ENCODE data around the gene CEP192.

The CEP192 gene

DNA sequence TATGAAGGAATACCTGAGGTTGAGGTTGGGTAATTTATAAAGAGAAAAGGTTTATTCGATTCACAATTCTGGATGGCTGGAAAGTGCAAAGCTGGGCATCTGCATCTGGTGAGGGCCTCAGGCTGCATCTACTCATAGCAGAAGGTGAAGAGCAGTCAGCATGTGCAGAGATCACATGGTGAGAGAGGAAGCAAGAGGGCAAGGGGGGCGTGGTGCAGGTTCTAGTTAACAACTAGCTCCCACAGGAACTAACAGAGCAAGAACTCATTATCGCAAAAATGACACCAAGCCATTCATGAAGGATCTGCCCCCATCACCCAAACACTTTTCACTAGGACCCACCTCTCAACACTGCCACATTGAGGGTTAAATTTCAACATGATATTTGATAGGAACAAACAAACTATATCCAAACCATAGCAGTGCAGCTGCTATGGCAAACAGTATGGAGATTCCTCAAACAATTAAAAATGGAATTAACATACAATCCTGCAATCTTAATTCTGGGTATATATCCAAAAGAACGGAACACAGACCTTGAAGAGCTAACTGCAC, 154.6 kb downstream of the CEP192 start:
- H3K36me3 ChIP-seq (ENCODE audit: insufficient read depth, low read length) = no peaks in the 10 kb centered on the region
- H3K27me3 ChIP-seq (ENCODE audit: insufficient read depth, low read length) = no peaks in the 10 kb centered on the region
- no peak overlapping the region for H3K9ac ChIP-seq (ENCODE audit: low read depth, low read length)
- no peaks in the 10 kb centered on the region for H3K4me1 ChIP-seq (ENCODE audit: insufficient read depth, low read length)
- 88% methylated on average over 4 of the region's 4 CpGs for WGBS
- no peak overlapping the region for H3K27ac ChIP-seq (ENCODE audit: low read depth, low read length)
- 0 out of 2 replicates have a peak, but pooled peaks cover 4% of the 10 kb centered on the region for H3K9me3 ChIP-seq (ENCODE audit: insufficient read depth, low read depth, low read length)
- H3K4me3 ChIP-seq (ENCODE audit: low read length) = no peak overlapping the region

DNA sequence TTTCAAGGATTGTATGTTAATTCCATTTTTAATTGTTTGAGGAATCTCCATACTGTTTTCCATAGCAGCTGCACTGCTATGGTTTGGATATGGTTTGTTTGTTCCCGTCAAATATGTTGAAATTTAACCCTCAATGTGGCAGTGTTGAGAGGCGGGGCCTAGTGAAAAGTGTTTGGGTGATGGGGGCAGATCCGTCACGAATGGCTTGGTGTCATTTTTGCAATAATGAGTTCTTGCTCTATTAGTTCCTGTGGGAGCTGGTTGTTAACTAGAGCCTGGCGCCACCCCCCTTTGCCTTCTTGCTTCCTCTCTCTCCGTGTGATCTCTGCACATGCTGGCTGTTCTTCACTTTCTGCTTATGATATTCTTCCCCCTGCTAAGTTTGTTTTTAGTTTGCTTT, 156.0 kb downstream of the CEP192 start:
- Histone ChIP-seq H3K27ac (ENCODE audit: low read depth, low read length) (no peak overlapping the region), H3K36me3 (ENCODE audit: insufficient read depth, low read length) (no peaks in the 10 kb centered on the region), H3K27me3 (ENCODE audit: insufficient read depth, low read length) (no peaks in the 10 kb centered on the region), H3K4me1 (ENCODE audit: insufficient read depth, low read length) (no peaks in the 10 kb centered on the region), H3K4me3 (ENCODE audit: low read length) (no peak overlapping the region), H3K9ac (ENCODE audit: low read depth, low read length) (no peak overlapping the region), H3K9me3 (ENCODE audit: insufficient read depth, low read depth, low read length) (0 out of 2 replicates have a peak, but pooled peaks cover 4% of the 10 kb centered on the region)
- 72% methylated on average over 6 of the region's 6 CpGs for WGBS

DNA sequence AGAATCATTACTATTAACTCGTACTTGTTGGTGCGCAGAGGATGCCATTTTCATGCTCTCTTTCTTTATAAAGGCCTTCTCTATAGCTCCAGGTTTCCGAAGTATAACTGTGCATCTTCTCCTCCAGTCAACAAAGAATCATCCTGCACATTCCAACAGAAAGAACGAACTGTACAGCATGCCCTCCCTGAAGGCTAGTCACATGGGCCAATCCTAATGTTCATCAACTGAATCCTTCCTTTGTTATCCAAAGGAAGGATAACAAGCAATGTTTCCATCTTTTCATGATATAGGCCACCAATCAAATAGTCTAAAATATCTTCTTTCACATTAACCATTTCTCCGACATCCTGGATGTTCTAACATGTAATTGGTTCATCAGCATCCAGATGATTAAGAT, 160.5 kb downstream of the CEP192 start:
- Histone ChIP-seq H3K27ac (ENCODE audit: low read depth, low read length) (no peak overlapping the region), H3K4me1 (ENCODE audit: insufficient read depth, low read length) (no peaks in the 10 kb centered on the region), H3K9ac (ENCODE audit: low read depth, low read length) (no peak overlapping the region), H3K4me3 (ENCODE audit: low read length) (no peak overlapping the region), H3K27me3 (ENCODE audit: insufficient read depth, low read length) (no peaks in the 10 kb centered on the region), H3K9me3 (ENCODE audit: insufficient read depth, low read depth, low read length) (no peaks in the 10 kb centered on the region; the same call in 1 of the 2 replicates), H3K36me3 (ENCODE audit: insufficient read depth, low read length) (no peaks in the 10 kb centered on the region)
- 93% methylated on average over 5 of the region's 5 CpGs for WGBS

DNA sequence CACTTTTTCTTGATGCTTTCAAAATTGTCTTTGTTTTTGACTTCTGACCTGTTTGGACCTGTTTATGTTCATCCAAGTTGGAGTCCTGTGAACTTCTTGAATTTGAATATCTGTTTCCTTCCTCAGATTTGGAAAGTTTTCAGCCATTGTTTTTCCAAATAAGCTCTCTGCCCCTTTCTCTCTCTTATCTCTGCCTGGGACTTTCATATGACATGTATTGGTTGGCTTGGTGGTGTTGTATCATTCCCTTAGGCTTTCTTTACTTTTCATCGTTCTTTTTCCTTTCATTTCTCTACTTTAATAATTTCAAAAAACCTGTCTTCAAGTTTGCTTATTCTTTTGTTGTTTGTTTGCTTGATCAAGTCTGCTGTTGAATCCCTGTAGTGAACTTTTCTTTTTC, 167.3 kb downstream of the CEP192 start:
- no CpG with 5 or more reads among the region's 1 CpG for WGBS
- no peak overlapping the region for H3K27ac ChIP-seq (ENCODE audit: low read depth, low read length)

DNA sequence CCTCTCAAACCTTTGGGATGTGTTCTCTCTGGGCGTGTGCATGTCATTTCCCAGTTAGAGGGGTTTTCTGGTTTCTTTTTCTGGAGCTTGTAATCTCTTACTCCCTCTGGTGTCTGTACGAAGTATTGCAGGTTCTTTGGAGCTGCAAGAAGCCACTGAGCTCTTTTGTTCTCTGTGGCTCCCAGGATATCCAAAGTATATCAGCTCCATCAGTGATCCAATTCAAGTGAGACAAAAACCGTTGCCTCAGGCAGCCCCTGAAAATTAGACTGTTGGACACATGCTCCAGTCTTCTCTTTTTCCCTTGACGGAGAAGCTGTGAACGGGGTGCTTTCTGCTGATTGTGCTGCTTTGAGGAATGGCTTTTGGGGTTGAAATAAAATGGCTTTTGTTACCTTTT, 168.4 kb downstream of the CEP192 start:
- Histone ChIP-seq H3K36me3 (ENCODE audit: insufficient read depth, low read length) (no peaks in the 10 kb centered on the region), H3K27me3 (ENCODE audit: insufficient read depth, low read length) (no peaks in the 10 kb centered on the region), H3K9me3 (ENCODE audit: insufficient read depth, low read depth, low read length) (peaks cover 12% of the 10 kb centered on the region), H3K27ac (ENCODE audit: low read depth, low read length) (no peak overlapping the region), H3K4me1 (ENCODE audit: insufficient read depth, low read length) (no peaks in the 10 kb centered on the region), H3K4me3 (ENCODE audit: low read length) (no peak overlapping the region), H3K9ac (ENCODE audit: low read depth, low read length) (no peak overlapping the region)
- WGBS = 43% methylated on average over 5 of the region's 5 CpGs

More for the DNA sequence above, 167.3 kb downstream of the CEP192 start:
- no peaks in the 10 kb centered on the region for H3K27me3 ChIP-seq (ENCODE audit: insufficient read depth, low read length)
- no peak overlapping the region for H3K9ac ChIP-seq (ENCODE audit: low read depth, low read length)
- H3K36me3 ChIP-seq (ENCODE audit: insufficient read depth, low read length) = no peaks in the 10 kb centered on the region
- no peaks in the 10 kb centered on the region for H3K4me1 ChIP-seq (ENCODE audit: insufficient read depth, low read length)
- no peak overlapping the region for H3K4me3 ChIP-seq (ENCODE audit: low read length)
- peaks cover 12% of the 10 kb centered on the region for H3K9me3 ChIP-seq (ENCODE audit: insufficient read depth, low read depth, low read length)

DNA sequence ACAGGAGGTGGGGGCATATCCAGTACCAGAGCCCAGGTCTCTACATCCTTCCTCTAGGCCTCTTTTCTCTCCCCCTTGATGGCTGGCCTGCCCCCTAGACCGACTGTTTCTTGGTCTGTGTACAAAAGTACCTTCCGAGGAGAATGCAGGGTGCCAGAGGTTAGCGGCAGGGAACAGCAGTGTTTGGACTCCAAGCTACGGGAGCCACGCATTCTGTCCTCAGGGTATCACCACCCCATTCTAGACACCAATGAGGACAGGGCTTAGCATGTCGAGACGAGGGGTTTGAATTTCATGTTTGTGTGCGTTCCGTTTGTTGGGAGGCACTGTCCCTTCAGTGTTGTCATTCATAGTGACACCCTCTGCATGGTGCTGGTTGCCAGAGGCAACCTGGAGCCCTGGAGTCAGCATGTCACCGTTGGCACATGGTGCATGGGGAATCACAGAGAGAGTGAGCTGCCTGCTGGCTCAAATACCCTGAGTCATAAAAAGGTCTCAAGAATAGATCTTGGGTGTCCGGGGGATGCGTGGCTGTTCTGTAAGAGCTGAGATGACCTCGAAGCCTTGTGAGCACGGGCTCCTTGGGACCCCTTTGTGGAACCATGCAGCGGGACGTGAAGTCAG, 170.2 kb downstream of the CEP192 start:
- no peak overlapping the region for H3K9ac ChIP-seq (ENCODE audit: low read depth, low read length)

DNA sequence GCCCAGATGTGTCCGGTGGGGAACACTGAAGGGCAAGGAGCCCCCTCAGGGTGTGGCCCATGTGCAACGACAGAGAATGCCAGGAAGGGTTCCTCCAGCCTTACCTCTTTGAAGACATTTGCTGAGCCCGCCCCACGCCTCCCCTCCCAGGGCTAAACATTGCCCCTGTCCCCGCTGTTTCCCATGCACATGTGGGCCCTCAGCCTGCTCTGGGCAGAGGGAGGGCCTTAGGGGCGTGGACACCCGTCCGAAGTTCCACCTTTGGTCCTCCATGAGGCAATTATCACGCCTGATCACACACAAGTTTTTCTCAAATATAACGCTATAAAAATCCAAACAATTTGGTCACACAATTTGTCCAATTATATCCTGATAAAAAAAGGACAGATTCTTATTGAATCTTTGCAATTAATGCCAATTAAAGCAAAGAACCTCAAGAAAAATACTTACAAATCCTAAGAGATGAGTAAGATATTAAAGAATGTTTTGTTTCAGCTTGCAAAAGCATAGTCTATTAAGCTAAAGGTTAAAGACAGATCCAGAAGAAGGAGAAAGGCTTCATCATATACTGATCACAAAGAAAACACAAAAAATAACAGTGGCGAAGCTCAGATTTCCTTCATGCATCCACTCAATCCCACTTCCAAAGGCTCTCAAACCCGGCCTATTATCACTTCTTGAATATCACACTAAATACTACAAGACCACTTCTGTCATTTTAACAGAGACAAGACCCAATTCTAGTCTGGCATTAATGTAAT, 172.2 kb downstream of the CEP192 start:
- H3K9me3 ChIP-seq (ENCODE audit: insufficient read depth, low read depth, low read length) = peaks cover 5% of the 10 kb centered on the region; the same call in 1 of the 2 replicates
- WGBS = 92% methylated on average over 12 of the region's 12 CpGs
- no peak overlapping the region for H3K27ac ChIP-seq (ENCODE audit: low read depth, low read length)
- H3K27me3 ChIP-seq (ENCODE audit: insufficient read depth, low read length) = no peaks in the 10 kb centered on the region
- H3K9ac ChIP-seq (ENCODE audit: low read depth, low read length) = no peak overlapping the region
- H3K4me1 ChIP-seq (ENCODE audit: insufficient read depth, low read length) = peaks cover 13% of the 10 kb centered on the region
- no peak overlapping the region for H3K4me3 ChIP-seq (ENCODE audit: low read length)
- no peaks in the 10 kb centered on the region for H3K36me3 ChIP-seq (ENCODE audit: insufficient read depth, low read length)

More for the DNA sequence above, 170.2 kb downstream of the CEP192 start:
- Histone ChIP-seq H3K27ac (ENCODE audit: low read depth, low read length) (no peak overlapping the region), H3K9me3 (ENCODE audit: insufficient read depth, low read depth, low read length) (peaks cover 12% of the 10 kb centered on the region), H3K36me3 (ENCODE audit: insufficient read depth, low read length) (no peaks in the 10 kb centered on the region), H3K4me1 (ENCODE audit: insufficient read depth, low read length) (peaks cover 13% of the 10 kb centered on the region), H3K27me3 (ENCODE audit: insufficient read depth, low read length) (no peaks in the 10 kb centered on the region), H3K4me3 (ENCODE audit: low read length) (no peak overlapping the region)
- WGBS = 93% methylated on average over 16 of the region's 16 CpGs

DNA sequence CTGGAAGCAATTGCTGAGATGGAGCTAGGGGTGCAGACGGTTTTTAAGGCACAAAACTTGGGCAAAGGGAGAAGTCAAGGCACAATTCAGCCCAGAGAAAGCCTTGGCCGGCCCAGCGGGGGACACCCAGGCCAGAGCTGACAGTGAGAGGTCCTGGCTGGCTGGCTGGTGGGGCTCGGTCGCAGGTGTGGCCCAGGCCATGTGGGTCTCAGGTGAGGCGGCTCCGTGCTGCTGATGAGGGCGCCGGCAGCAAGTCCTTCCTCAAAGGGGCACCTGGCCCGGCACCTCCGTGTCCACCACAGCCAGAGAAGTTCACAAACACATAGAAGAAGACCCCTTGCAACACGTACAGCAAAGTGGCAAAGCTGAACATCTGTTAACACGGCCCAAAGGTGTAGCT, 173.2 kb downstream of the CEP192 start:
- H3K4me3 ChIP-seq (ENCODE audit: low read length) = no peak overlapping the region
- H3K9me3 ChIP-seq (ENCODE audit: insufficient read depth, low read depth, low read length) = no peaks in the 10 kb centered on the region
- no peak overlapping the region for H3K27ac ChIP-seq (ENCODE audit: low read depth, low read length)
- H3K9ac ChIP-seq (ENCODE audit: low read depth, low read length) = no peak overlapping the region
- no peaks in the 10 kb centered on the region for H3K27me3 ChIP-seq (ENCODE audit: insufficient read depth, low read length)
- no peaks in the 10 kb centered on the region for H3K36me3 ChIP-seq (ENCODE audit: insufficient read depth, low read length)
- peaks cover 13% of the 10 kb centered on the region for H3K4me1 ChIP-seq (ENCODE audit: insufficient read depth, low read length)
- WGBS = 94% methylated on average over 12 of the region's 13 CpGs

DNA sequence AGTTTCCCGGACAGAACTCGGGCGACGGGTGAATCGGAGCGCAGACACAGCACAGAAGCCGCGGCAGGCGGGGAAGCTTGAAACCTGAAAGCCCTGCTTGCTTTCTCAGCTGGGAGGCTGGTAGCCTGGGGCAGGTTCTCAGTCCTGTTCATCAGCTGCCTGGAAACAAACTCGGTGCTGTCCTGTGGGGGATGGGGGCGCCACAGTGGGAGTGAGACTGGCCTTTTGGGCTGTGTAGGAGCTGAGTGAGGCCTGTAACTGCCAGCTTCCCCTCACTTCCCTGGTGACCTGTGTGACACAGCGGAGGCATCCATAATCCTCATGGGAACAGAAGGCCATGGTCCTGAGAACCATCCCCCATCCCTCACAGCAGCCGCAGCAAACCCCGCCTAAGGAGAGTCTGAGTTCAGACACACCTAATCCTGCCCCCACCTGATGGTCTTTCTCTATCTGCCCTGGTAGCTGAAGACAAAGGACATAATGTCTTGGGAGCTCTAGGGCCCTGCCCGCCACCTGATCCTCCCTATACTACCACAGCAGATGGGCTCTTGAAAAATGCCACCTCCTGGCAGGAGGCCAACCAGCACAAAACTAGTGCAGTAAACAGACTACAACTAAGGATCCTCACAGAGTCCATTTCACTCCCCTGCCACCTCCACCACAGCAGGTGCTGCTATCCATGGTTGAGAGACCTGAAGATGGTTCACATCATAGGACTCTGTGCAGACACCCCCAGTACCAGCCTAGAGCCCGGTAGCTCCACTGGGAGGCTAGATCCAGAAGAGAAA, 174.7 kb downstream of the CEP192 start:
- Histone ChIP-seq H3K9ac (ENCODE audit: low read depth, low read length) (no peak overlapping the region), H3K9me3 (ENCODE audit: insufficient read depth, low read depth, low read length) (no peaks in the 10 kb centered on the region), H3K4me3 (ENCODE audit: low read length) (no peak overlapping the region), H3K4me1 (ENCODE audit: insufficient read depth, low read length) (peaks cover 13% of the 10 kb centered on the region), H3K27ac (ENCODE audit: low read depth, low read length) (no peak overlapping the region), H3K36me3 (ENCODE audit: insufficient read depth, low read length) (no peaks in the 10 kb centered on the region), H3K27me3 (ENCODE audit: insufficient read depth, low read length) (no peaks in the 10 kb centered on the region)
- WGBS = 51% methylated on average over 16 of the region's 16 CpGs

DNA sequence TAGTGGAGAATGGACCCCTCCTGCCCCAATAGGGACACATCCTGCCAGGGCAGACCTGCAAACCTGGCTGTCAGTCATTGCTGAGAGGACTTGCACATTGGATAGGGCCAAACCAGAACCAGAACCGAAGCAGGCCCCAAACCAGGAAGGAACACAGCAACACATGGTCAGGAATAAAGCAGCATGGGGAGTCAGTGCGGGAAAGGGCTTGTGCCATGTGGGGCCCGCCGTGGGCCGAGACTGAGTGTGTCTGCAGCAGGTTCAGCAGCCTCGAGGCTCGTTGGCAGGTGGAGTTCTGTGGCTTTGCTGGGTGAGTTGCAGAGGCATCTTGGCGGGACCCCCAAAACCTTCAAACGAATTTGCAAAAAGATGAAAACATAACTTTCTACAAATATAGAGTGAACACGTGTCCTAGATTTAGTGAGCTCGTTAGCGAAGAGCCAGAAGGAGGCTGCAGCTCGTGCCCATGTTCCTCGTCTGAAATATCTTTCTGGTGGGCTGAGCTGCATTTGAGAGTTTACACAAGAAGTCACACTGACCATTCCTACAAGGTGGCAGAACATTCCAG, 182.5 kb downstream of the CEP192 start:
- H3K4me3 ChIP-seq (ENCODE audit: low read length) = no peak overlapping the region
- no peak overlapping the region for H3K27ac ChIP-seq (ENCODE audit: low read depth, low read length)
- H3K27me3 ChIP-seq (ENCODE audit: insufficient read depth, low read length) = no peaks in the 10 kb centered on the region
- no peaks in the 10 kb centered on the region for H3K4me1 ChIP-seq (ENCODE audit: insufficient read depth, low read length)
- no peaks in the 10 kb centered on the region for H3K36me3 ChIP-seq (ENCODE audit: insufficient read depth, low read length)
- H3K9me3 ChIP-seq (ENCODE audit: insufficient read depth, low read depth, low read length) = no peaks in the 10 kb centered on the region
- H3K9ac ChIP-seq (ENCODE audit: low read depth, low read length) = no peak overlapping the region
- WGBS = 93% methylated on average over 14 of the region's 14 CpGs

Data from HUES64 (cell line).